ENCODE data around the gene RRM2. TPM values are rescaled to one million over a fixed set of nuclear protein-coding genes. Genes with fewer than 3 reads are reported as not detected.

The RRM2 gene
- total RNA-seq, 4 donors from 2014 or later = 1.7 to 4.6 TPM; not detected in 2

- intact Hi-C loops (cut with DNase I) = no loop called here
- Histone ChIP-seq H3K27me3 (peaks cover 0 to 12% (median 0%) of the 10 kb centered on the region in 4 donors), H3K4me3 (peak within 1 kb of the TSS; percentile 69 to 84 (median 75)), H3K4me1 (peaks cover 6 to 56% (median 49%) of the 10 kb centered on the region in 4 donors), H3K27ac (replicated peaks in 1 of 4) (peak within 1 kb of the TSS; percentile 91 to 97 (median 94)), H3K9me3 (no peaks in the 10 kb centered on the region), H3K36me3 (no peaks in the 10 kb centered on the region)
- TF ChIP-seq CTCF (IDR thresholded peaks at IDR 0.05) (peak; percentile 14 to 46 (median 40)), POLR2AphosphoS5 (IDR thresholded peaks at IDR 0.05) (no peak)
- no peak for DNase-seq (ENCODE audit: extremely low spot score)
- 0% methylated on average over 7 of the region's 98 CpGs for WGBS
These were observed 42.5 kb upstream of the RRM2 start, which contains the start of gene CYS1 for GRCh38 chr2:10079870-10080535. Gene CYS1, minus strand, starts transcription at chr2:10080411. Its CDS starts 188 bp downstream, at chr2:10080223.

DNA sequence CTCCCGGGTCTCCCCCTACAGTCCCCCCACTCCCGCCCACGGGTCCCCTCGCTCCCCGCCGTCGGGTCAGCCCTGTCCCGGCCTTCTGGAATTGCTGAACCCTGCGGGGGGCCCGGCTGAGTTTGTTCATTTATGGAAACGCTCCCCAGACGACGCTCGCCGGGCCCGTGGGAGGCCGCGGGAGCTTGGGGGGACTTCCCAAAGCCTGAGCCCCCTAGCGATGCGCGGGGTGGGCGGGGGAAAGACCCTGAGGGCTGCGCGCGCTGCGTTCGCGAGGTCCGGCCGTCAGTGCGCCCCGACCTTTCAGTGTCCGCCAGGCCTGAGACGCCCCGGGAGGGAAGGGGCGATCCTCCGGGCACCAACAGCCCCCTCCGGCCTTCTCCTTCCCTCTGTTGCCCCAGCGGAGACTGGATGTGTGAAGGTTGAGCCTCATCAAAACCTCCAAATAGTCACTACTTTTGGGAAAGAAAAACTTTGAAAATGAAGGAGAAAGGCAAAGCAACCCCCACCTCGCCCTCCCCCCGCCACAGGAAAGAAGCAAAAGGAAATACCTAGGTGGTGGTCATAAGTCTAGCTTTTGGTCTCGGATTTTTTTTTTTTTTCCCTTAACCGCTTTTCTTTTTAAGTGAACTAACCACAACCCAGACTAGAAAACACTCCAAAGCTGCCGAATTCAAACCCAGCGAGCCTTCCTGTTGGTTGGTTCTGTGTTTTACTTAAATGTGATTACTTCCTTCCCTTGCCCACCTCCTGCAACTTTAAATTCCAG is 41.8 kb upstream of the RRM2 start:
- H3K4me3 ChIP-seq = peak overlapping the region; percentile 69 to 84 (median 75)
- intact Hi-C loops (cut with DNase I) = no loop called here
- WGBS = 16% methylated on average over 20 of the region's 45 CpGs
- no peaks in the 10 kb centered on the region for H3K9me3 ChIP-seq
- no peaks in the 10 kb centered on the region for H3K36me3 ChIP-seq
- peak overlapping the region; percentile 91 to 97 (median 94) for H3K27ac ChIP-seq (replicated peaks in 1 of 4)
- peaks cover 0 to 12% (median 0%) of the 10 kb centered on the region in 4 donors for H3K27me3 ChIP-seq
- H3K4me1 ChIP-seq = peaks cover 6 to 56% (median 49%) of the 10 kb centered on the region in 4 donors
- TF ChIP-seq POLR2A (IDR thresholded peaks at IDR 0.05; ENCODE audit: low read depth) = no peak
- no peak for TF ChIP-seq CTCF (IDR thresholded peaks at IDR 0.05)
- no peak for TF ChIP-seq POLR2AphosphoS5 (IDR thresholded peaks at IDR 0.05)
- no peak for TF ChIP-seq EP300 (IDR thresholded peaks at IDR 0.05)
- no peak for DNase-seq (ENCODE audit: extremely low spot score)

GRCh38 chr2:10083046-10083445 is 39.5 kb upstream of the RRM2 start:
- intact Hi-C loops (cut with DNase I) = no loop called here
- H3K36me3 ChIP-seq = no peaks in the 10 kb centered on the region
- H3K9me3 ChIP-seq = no peaks in the 10 kb centered on the region
- WGBS = 37% methylated on average over 5 of the region's 5 CpGs
- H3K4me3 ChIP-seq = no peak overlapping the region
- H3K27ac ChIP-seq (replicated peaks in 1 of 4) = peak overlapping the region in 2 of 4 donors; percentile 41 to 60
- no peak for TF ChIP-seq POLR2A (IDR thresholded peaks at IDR 0.05; ENCODE audit: low read depth)
- no peak for TF ChIP-seq POLR2AphosphoS5 (IDR thresholded peaks at IDR 0.05)
- TF ChIP-seq CTCF (IDR thresholded peaks at IDR 0.05) = no peak
- no peak for TF ChIP-seq EP300 (IDR thresholded peaks at IDR 0.05)
- H3K27me3 ChIP-seq = peaks cover 0 to 12% (median 0%) of the 10 kb centered on the region in 4 donors
- peaks cover 6 to 48% (median 45%) of the 10 kb centered on the region in 4 donors for H3K4me1 ChIP-seq
- DNase-seq (ENCODE audit: extremely low spot score) = no peak

GRCh38 chr2:10083692-10084211 is 38.8 kb upstream of the RRM2 start:
- intact Hi-C loops (cut with DNase I) = no loop called here
- H3K27ac ChIP-seq (replicated peaks in 1 of 4) = peak overlapping the region in 2 of 4 donors; percentile 41 to 60
- no peak for TF ChIP-seq POLR2AphosphoS5 (IDR thresholded peaks at IDR 0.05)
- TF ChIP-seq CTCF (IDR thresholded peaks at IDR 0.05) = no peak
- TF ChIP-seq POLR2A (IDR thresholded peaks at IDR 0.05; ENCODE audit: low read depth) = no peak
- TF ChIP-seq EP300 (IDR thresholded peaks at IDR 0.05) = no peak
- no peak overlapping the region for H3K4me3 ChIP-seq
- no peaks in the 10 kb centered on the region for H3K9me3 ChIP-seq
- H3K27me3 ChIP-seq = peaks cover 0 to 14% (median 0%) of the 10 kb centered on the region in 4 donors
- no peaks in the 10 kb centered on the region for H3K36me3 ChIP-seq
- H3K4me1 ChIP-seq = peaks cover 6 to 41% (median 37%) of the 10 kb centered on the region in 4 donors
- WGBS = 63% methylated on average over 13 of the region's 13 CpGs
- no peak for DNase-seq (ENCODE audit: extremely low spot score)
